ENCODE data around the gene ZNF45. TPM values are rescaled to one million over a fixed set of nuclear protein-coding genes. Genes with fewer than 3 reads are reported as not detected.

The ZNF45 gene
- 10 to 100 TPM in 4 of 5 experiments, 1 to 10 TPM in 1; 8.4 to 28.5 (median 15.3) TPM for total RNA-seq
- polyA plus RNA-seq: 10 to 100 TPM; 15.6 to 19.0 TPM
- total RNA-seq: 24.1 reads per million, percentile 55 among the genes with 10 or more reads in this experiment

- intact Hi-C loops (cut with micrococcal nuclease): loop anchor here (1.0 to 5.0 kb wide), 15 partner anchors 16 to 339 kb away; partner anchors contain the start of genes ZNF155 (in 2 of the 2), ZNF221 (in 2 of the 2), ZNF222 (in 2 of the 2) and ZNF224 (in 2 of the 2)
- Histone ChIP-seq H3K4me1 (ENCODE audit: control insufficient read depth in 2 of 2, insufficient read depth in 2 of 2, low read length in 2 of 2) (peaks cover 16 to 17% of the 10 kb centered on the region in 2 donors), H3K27me3 (ENCODE audit: control insufficient read depth in 2 of 2, insufficient read depth in 2 of 2, low read length in 2 of 2) (no peaks in the 10 kb centered on the region), H3K4me3 (ENCODE audit: low read length) (peak within 1 kb of the TSS; percentile 84), H3K36me3 (ENCODE audit: control insufficient read depth in 2 of 3, insufficient read depth in 3 of 3, low read length in 3 of 3) (peaks cover 5 to 25% (median 13%) of the 10 kb centered on the region in 3 experiments), H3K9me3 (ENCODE audit: control insufficient read depth in 2 of 3, low read length in 3 of 3) (no peaks in the 10 kb centered on the region), H3K27ac (ENCODE audit: low read depth, low read length) (peak within 1 kb of the TSS; percentile 81)
- ChIA-PET CTCF (interaction anchor here (0.6 kb wide), 1 partner anchor 49 kb away, joined by 4 read pairs; the partner anchor contains the start of gene ZNF155), POLR2A (interaction anchor here (0.6 to 1.5 kb wide), 9 partner anchors 11 to 267 kb away, joined by 3 to 6 read pairs (median 3); partner anchors contain the start of genes ZNF221, ZNF222 and ZNF226)
- Mint-ChIP-seq H3K27me3 (peaks cover 0 to 7% (median 0%) of the 10 kb centered on the region in 5 donors), H3K27ac (peak within 1 kb of the TSS; percentile 81 to 96 (median 93)), H3K4me1 (peaks cover 10 to 46% (median 32%) of the 10 kb centered on the region in 7 donors), H3K4me3 (peak within 1 kb of the TSS; percentile 93 to 98 (median 96)), H3K36me3 (peaks cover 10 to 39% (median 32%) of the 10 kb centered on the region in 5 donors), H3K9me3 (peaks cover 0 to 23% (median 3%) of the 10 kb centered on the region in 11 donors)
- DNase-seq (peak; percentile 65 to 89 (median 86)), ATAC-seq (peak; percentile 98)
Measured at GRCh38 chr19:43934985-43935708, at the start of gene ZNF45. Gene ZNF45 (minus strand): TSS chr19:43935282. CDS start chr19:43922185, 13,097 bp downstream.

GRCh38 chr19:43984687-43985000 lies 49.6 kb upstream of the ZNF45 start:
- peaks cover 0 to 3% of the 10 kb centered on the region in 2 donors for H3K4me1 ChIP-seq (ENCODE audit: control insufficient read depth in 2 of 2, insufficient read depth in 2 of 2, low read length in 2 of 2)
- CTCF ChIA-PET: no interaction called here
- DNase-seq: no peak

GRCh38 chr19:43983912-43984686 lies 49.0 kb upstream of the ZNF45 start, which contains the start of gene ZNF155:
Gene ZNF155 (plus strand): TSS chr19:43984188. CDS start chr19:43988544, 4,356 bp downstream.
- H3K27me3 ChIP-seq (ENCODE audit: control insufficient read depth in 2 of 2, insufficient read depth in 2 of 2, low read length in 2 of 2): no peaks in the 10 kb centered on the region
- ATAC-seq (peak; percentile 92), DNase-seq (peak; percentile 46 to 72 (median 64))
- Mint-ChIP-seq H3K4me1 (peaks cover 0 to 28% (median 14%) of the 10 kb centered on the region in 7 donors), H3K4me3 (peak within 1 kb of the TSS; percentile 89 to 99 (median 96)), H3K27me3 (no peaks in the 10 kb centered on the region), H3K36me3 (peaks cover 2 to 27% (median 24%) of the 10 kb centered on the region in 5 donors), H3K9me3 (peaks cover 0 to 16% (median 8%) of the 10 kb centered on the region in 11 donors), H3K27ac (peak within 1 kb of the TSS; percentile 72 to 97 (median 93))
- H3K36me3 ChIP-seq (ENCODE audit: control insufficient read depth in 2 of 3, insufficient read depth in 3 of 3, low read length in 3 of 3): peaks cover 0 to 14% (median 5%) of the 10 kb centered on the region in 3 experiments
- peaks cover 0 to 3% of the 10 kb centered on the region in 2 donors for H3K4me1 ChIP-seq (ENCODE audit: control insufficient read depth in 2 of 2, insufficient read depth in 2 of 2, low read length in 2 of 2)
- H3K9me3 ChIP-seq (ENCODE audit: control insufficient read depth in 2 of 3, low read length in 3 of 3): peaks cover 0 to 3% (median 0%) of the 10 kb centered on the region in 3 experiments
- intact Hi-C loops (cut with micrococcal nuclease): loop anchor here (1.0 to 10.0 kb wide), 9 partner anchors 18 to 321 kb away; partner anchors contain the start of genes ZNF221 (in 2 of the 2), ZNF224 (in 2 of the 2), ZNF230 (in 2 of the 2) and ZNF45 (in 2 of the 2)
- peak within 1 kb of the TSS; percentile 96 for H3K4me3 ChIP-seq (ENCODE audit: low read length)
- POLR2A ChIA-PET: interaction anchor here (0.6 to 1.2 kb wide), 2 partner anchors 111 to 225 kb away, joined by 3 to 7 read pairs; no protein-coding TSS in a partner anchor
- CTCF ChIA-PET: interaction anchor here (0.7 kb wide), 1 partner anchor 48 kb away, joined by 4 read pairs; no protein-coding TSS in a partner anchor
- H3K27ac ChIP-seq (ENCODE audit: low read depth, low read length): peak within 1 kb of the TSS; percentile 79

More at GRCh38 chr19:43984687-43985000, 49.6 kb upstream of the ZNF45 start:
- H3K9me3 ChIP-seq (ENCODE audit: control insufficient read depth in 2 of 3, low read length in 3 of 3): peaks cover 0 to 3% (median 0%) of the 10 kb centered on the region in 3 experiments
- peaks cover 4 to 20% (median 10%) of the 10 kb centered on the region in 3 experiments for H3K36me3 ChIP-seq (ENCODE audit: control insufficient read depth in 2 of 3, insufficient read depth in 3 of 3, low read length in 3 of 3)
- H3K27me3 ChIP-seq (ENCODE audit: control insufficient read depth in 2 of 2, insufficient read depth in 2 of 2, low read length in 2 of 2): no peaks in the 10 kb centered on the region
- Mint-ChIP-seq H3K27ac (peak overlapping the region in 8 of 9 donors; percentile 72 to 97 (median 90)), H3K9me3 (peaks cover 0 to 16% (median 10%) of the 10 kb centered on the region in 11 donors), H3K36me3 (peaks cover 8 to 33% (median 29%) of the 10 kb centered on the region in 5 donors), H3K4me3 (peak overlapping the region; percentile 89 to 99 (median 96)), H3K27me3 (no peaks in the 10 kb centered on the region), H3K4me1 (peaks cover 0 to 28% (median 14%) of the 10 kb centered on the region in 7 donors)
- intact Hi-C loops (cut with micrococcal nuclease): loop anchor here (1.0 to 10.0 kb wide), 8 partner anchors 18 to 320 kb away; partner anchors contain the start of genes ZNF224 (in 2 of the 2), ZNF230 (in 2 of the 2), ZNF45 (in 2 of the 2) and ZNF221 (in 1 of the 2)
- H3K27ac ChIP-seq (ENCODE audit: low read depth, low read length): peak overlapping the region; percentile 79
- no peak for ATAC-seq
- POLR2A ChIA-PET: interaction anchor here (0.6 to 1.2 kb wide), 2 partner anchors 110 to 226 kb away, joined by 3 to 7 read pairs; no protein-coding TSS in a partner anchor
- peak overlapping the region; percentile 96 for H3K4me3 ChIP-seq (ENCODE audit: low read length)

- peaks cover 0 to 24% (median 14%) of the 10 kb centered on the region in 7 donors for H3K4me1 Mint-ChIP-seq
- DNase-seq (no peak), ATAC-seq (no peak)
- peaks cover 0 to 24% (median 18%) of the 10 kb centered on the region in 5 donors for H3K36me3 Mint-ChIP-seq
- Histone ChIP-seq H3K4me1 (ENCODE audit: control insufficient read depth in 2 of 2, insufficient read depth in 2 of 2, low read length in 2 of 2) (peaks cover 0 to 3% of the 10 kb centered on the region in 2 donors), H3K9me3 (ENCODE audit: control insufficient read depth in 2 of 3, low read length in 3 of 3) (peaks cover 0 to 3% (median 0%) of the 10 kb centered on the region in 3 experiments), H3K27ac (ENCODE audit: low read depth, low read length) (peak overlapping the region; percentile 79), H3K36me3 (ENCODE audit: control insufficient read depth in 2 of 3, insufficient read depth in 3 of 3, low read length in 3 of 3) (peaks cover 0 to 10% (median 0%) of the 10 kb centered on the region in 3 experiments), H3K4me3 (ENCODE audit: low read length) (peak overlapping the region; percentile 96), H3K27me3 (ENCODE audit: control insufficient read depth in 2 of 2, insufficient read depth in 2 of 2, low read length in 2 of 2) (no peaks in the 10 kb centered on the region)
- CTCF ChIA-PET: interaction anchor here (0.7 kb wide), 1 partner anchor 48 kb away, joined by 4 read pairs; no protein-coding TSS in a partner anchor
- H3K4me3 Mint-ChIP-seq: peak overlapping the region; percentile 73 to 97 (median 92)
- H3K27me3 Mint-ChIP-seq: no peaks in the 10 kb centered on the region
- POLR2A ChIA-PET: no interaction called here
- peaks cover 0 to 16% (median 5%) of the 10 kb centered on the region in 11 donors for H3K9me3 Mint-ChIP-seq
- intact Hi-C loops (cut with micrococcal nuclease): loop anchor here in 1 of 2 donors (2.0 to 10.0 kb wide), 2 partner anchors 33 to 321 kb away; partner anchors contain the start of genes ZNF221 and ZNF235
- peak overlapping the region; percentile 2 to 94 (median 55) for H3K27ac Mint-ChIP-seq
Measured at GRCh38 chr19:43983544-43983911, 48.4 kb upstream of the ZNF45 start.

GRCh38 chr19:43976732-43977131 lies 41.6 kb upstream of the ZNF45 start:
- intact Hi-C loops (cut with micrococcal nuclease): no loop called here
- Histone ChIP-seq H3K36me3 (ENCODE audit: control insufficient read depth in 2 of 3, insufficient read depth in 3 of 3, low read length in 3 of 3) (no peaks in the 10 kb centered on the region), H3K27ac (ENCODE audit: low read depth, low read length) (no peak overlapping the region), H3K4me1 (ENCODE audit: control insufficient read depth in 2 of 2, insufficient read depth in 2 of 2, low read length in 2 of 2) (no peaks in the 10 kb centered on the region), H3K9me3 (ENCODE audit: control insufficient read depth in 2 of 3, low read length in 3 of 3) (peaks cover 0 to 27% (median 4%) of the 10 kb centered on the region in 3 experiments), H3K27me3 (ENCODE audit: control insufficient read depth in 2 of 2, insufficient read depth in 2 of 2, low read length in 2 of 2) (no peaks in the 10 kb centered on the region), H3K4me3 (ENCODE audit: low read length) (no peak overlapping the region)
- ChIA-PET POLR2A (no interaction called here), CTCF (no interaction called here)
- Mint-ChIP-seq H3K27me3 (peaks cover 0 to 8% (median 0%) of the 10 kb centered on the region in 5 donors), H3K4me1 (no peaks in the 10 kb centered on the region), H3K9me3 (peaks cover 5 to 58% (median 33%) of the 10 kb centered on the region in 11 donors), H3K27ac (no peak overlapping the region), H3K4me3 (no peak overlapping the region), H3K36me3 (peaks cover 0 to 19% (median 7%) of the 10 kb centered on the region in 5 donors)
- DNase-seq (no peak), ATAC-seq (no peak)
